Epithelial cell of esophagus (primary cell): ENCODE results near the gene CFAP107.

Experiments used
- DNase-seq: peaks from one replicate; pipeline ENCODE4 v3.0.0; 2010; ENCODE audit warnings: low read depth
- H3K4me3 ChIP-seq: 2 replicates; pipeline ENCODE4 v1.5.1; 2011; ENCODE audit warnings: mild to moderate bottlenecking, low read length, control low read depth
- TF ChIP-seq, protein P1 (sequence below): IDR thresholded peaks from 2 replicates; pipeline ENCODE4 v1.5.1; 2011; ENCODE audit warnings: low read depth, mild to moderate bottlenecking, low read length, control low read depth, inconsistent platforms; ENCODE audit not compliant: insufficient read depth; ENCODE audit errors: missing control alignments

Gene CFAP107

DNA sequence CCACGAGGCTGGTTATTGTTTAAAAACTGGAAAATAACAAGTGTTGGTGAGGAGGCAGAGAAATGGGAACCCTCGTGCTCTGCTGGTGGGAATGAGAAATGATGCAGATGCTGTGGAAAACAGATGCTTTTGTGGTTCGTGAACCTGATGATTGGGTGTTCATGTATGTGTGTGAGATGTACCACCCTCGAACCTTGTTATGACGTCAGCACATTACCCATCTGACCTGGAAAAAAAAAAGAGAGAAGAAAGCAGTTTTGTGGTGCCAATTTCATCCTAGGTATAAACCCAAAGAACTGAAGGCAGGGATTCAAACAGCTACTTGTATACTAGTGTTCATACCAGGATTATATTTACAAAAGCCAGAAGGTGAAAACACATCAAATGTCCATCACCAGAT lies 6.4 kb upstream of the CFAP107 start:
- TF ChIP-seq, protein P1, sequence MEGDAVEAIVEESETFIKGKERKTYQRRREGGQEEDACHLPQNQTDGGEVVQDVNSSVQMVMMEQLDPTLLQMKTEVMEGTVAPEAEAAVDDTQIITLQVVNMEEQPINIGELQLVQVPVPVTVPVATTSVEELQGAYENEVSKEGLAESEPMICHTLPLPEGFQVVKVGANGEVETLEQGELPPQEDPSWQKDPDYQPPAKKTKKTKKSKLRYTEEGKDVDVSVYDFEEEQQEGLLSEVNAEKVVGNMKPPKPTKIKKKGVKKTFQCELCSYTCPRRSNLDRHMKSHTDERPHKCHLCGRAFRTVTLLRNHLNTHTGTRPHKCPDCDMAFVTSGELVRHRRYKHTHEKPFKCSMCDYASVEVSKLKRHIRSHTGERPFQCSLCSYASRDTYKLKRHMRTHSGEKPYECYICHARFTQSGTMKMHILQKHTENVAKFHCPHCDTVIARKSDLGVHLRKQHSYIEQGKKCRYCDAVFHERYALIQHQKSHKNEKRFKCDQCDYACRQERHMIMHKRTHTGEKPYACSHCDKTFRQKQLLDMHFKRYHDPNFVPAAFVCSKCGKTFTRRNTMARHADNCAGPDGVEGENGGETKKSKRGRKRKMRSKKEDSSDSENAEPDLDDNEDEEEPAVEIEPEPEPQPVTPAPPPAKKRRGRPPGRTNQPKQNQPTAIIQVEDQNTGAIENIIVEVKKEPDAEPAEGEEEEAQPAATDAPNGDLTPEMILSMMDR: no peak
- DNase-seq: no peak
- H3K4me3 ChIP-seq: no peak overlapping the region

DNA sequence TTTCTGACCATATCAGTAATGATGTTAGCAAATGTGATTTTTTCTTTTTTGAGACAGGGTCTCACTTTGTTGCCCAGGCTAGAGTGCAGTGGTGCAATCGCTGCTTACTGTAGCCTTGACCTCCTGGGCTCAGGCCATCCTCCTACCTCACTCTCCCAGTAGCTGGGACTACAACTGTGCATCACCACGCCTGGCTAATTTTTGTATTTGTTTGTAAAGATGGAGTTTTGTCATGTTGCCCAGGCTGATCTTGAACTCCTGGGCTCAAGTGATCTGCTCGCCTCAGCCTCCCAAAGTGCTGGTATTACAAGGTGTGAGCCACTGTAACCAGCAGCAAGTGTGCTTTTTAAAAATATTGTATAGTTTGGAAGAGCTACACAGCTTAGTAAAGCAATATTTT lies 4.1 kb upstream of the CFAP107 start:
- H3K4me3 ChIP-seq: no peak overlapping the region
- no peak for DNase-seq
- TF ChIP-seq, protein P1: no peak

DNA sequence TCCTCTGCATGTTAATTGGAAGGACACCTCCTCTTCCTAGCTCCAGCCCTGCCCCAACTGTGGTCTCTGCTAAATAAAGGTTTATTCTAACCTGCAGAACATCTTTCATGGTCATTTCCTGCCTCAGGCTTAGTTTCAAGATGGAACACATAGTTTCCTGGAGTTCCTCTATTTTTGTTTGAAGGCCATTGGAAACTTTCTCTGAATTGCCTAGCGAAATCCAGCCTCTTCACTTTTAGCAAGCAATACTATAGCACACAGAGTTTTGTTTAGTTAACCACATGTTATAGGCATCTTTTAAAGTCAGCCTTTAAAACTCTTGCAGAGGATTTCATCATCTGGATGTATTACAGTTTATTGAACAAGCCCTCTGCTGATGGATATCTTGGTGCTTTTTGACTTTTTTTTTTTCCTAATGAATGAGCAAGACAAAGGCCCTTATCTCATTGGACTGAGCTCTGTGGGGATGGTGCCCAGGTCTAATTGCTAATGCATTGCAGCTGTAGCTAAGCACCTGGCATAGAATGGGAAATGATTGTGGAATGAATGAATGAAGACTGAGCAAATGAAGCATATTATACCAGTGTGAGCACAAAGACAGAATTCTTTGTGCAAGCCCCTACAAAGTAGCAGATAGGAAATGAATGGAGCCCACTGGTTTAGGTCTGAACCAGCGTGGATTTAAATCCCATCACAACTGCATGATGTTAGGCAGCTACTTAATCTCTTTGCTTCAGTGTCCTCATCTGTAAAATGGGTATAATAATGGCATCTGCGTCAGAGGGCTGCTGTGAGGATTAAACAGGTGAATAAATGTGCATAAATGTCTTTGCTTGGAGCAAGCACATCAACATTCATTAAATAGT lies 641 bp upstream of the CFAP107 start:
- TF ChIP-seq, protein P1: no peak
- DNase-seq: no peak

DNA sequence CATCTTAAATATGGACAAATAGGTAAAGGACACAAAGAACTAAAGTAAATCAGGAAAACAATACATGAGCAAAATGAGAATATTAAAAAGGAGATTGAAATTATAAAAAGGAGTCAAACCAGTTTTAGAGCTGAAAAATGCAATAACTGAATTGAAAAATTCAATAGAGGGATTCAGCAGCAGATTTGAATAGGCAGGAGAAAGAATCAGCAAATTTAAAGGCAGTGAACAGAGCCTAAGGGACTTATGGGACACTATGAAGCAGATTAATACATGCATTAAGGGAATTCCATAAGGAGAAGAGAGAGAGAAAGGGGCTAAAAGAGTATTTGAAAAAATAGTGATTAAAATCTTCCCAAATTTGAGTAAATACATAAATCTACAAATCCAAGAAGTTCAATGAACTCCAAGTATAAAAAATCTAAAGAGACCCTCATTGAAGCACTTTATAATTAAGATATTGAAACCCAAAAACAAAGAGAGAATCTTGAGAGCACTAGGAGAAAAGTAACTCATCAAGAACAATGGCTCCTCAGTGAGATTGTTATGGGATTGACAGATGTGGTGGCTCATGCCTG lies 2.9 kb downstream of the CFAP107 start:
- TF ChIP-seq, protein P1: no peak
- DNase-seq: no peak
- H3K4me3 ChIP-seq: no peak overlapping the region

More for the DNA sequence above, 641 bp upstream of the CFAP107 start:
- H3K4me3 ChIP-seq: no peak overlapping the region

DNA sequence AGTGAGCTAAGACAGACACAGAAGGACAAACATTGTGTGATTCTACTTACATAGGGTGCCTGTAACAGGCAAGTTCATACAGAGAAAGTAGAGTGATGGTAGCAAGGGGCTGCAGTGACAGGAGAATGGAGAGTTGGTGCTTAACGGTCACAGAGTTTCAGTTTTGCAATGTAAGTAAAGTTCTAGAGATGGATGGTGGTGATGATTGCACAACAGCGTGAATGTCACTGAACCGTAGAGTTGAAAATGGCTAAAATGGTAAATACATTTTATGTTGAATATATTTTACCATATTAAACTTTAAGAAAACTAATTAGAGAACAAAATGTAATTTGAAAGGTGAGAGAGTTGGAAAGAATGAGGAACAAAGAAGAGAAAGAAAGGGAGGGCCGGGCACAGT lies 8.7 kb downstream of the CFAP107 start:
- DNase-seq: no peak
- TF ChIP-seq, protein P1: no peak

DNA sequence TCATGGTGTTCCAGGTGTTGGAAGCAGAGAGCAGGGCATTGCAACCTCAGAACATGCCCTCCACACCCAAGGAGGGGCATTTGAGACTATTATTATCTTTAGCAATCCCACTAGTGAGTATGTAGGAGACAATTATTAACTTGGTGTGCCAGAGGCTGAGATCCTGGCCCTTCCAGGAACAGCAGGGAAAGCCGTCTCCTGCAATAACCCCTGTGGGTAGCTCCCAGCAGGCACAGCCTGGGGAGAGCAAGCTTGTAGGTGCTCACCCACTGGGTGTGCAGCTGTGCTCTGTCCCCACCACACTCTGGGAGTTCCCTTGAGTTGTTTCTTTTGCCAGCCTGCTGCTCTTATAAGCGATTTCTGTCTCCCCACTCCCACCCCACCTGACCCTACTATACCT lies 10.3 kb downstream of the CFAP107 start:
- DNase-seq: no peak
- TF ChIP-seq, protein P1: no peak
- no peak overlapping the region for H3K4me3 ChIP-seq

More for the DNA sequence above, 8.7 kb downstream of the CFAP107 start:
- no peak overlapping the region for H3K4me3 ChIP-seq

DNA sequence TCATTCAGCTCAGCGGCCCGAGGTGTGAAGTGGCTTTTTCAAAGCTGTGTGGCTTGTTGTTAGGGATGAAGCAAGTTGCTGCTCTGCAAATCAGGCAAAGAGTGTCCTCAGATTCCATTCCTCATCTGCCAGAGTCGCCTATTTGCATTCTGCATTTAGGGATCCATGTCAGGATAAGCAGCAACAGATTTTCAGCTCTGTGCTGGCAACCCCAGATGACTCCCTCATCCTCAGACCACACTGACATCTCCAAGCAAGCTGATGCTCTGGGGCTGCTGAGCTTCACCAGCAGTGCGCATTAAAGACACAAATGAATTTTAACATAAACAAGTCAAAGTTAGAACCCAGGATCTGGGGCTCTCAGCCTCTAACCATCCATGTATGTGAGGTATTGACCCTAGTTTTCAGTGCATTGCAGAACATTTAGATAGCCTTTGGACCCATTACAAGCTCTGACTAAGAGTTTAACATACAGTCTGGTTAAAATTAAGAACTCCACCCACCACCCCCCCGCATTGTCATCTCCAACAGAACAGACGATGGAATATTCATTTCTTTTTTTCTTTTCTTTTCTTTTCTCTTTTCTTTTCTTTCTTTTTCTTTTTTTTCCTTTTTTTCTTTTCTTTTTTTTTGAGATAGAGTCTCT lies 10.9 kb downstream of the CFAP107 start:
- TF ChIP-seq, protein P1: no peak
- DNase-seq: no peak
- no peak overlapping the region for H3K4me3 ChIP-seq
